ENCODE results near the gene PARS2.

- TF ChIP-seq CTCF (IDR thresholded peaks at IDR 0.05) (peak in 2 of 6 experiments; percentile 14), POLR2A (IDR thresholded peaks at IDR 0.05) (no peak)
Observed at GRCh38 chr1:54768093-54768492, 3.8 kb upstream of the PARS2 start.
